HepG2 (cell line): ENCODE measurements around the gene HAGHL.

Experiments
- ARNT2 ChIP-seq: sonication (generic); formaldehyde crosslinking; IDR thresholded peaks from 2 replicates; pipeline ENCODE4 v1.8.0; 2022; ENCODE audit warnings: mild to moderate bottlenecking, low read depth, missing genetic modification reagents, moderate library complexity
- EZH2 ChIP-seq: conservative IDR thresholded peaks from 2 replicates; pipeline ENCODE4 v1.6.1; 2012; ENCODE audit warnings: mild to moderate bottlenecking, low read depth, low read length, moderate library complexity
- HNF4G ChIP-seq, 2 experiments: sonication (generic) in 1 of 2; formaldehyde crosslinking in 1 of 2; IDR thresholded peaks; 2 replicates each; pipeline versions ENCODE4 v1.4.0 to v1.6.1; 2011 to 2020; ENCODE audit warnings: borderline replicate concordance in 2 of 2, low read depth in 2 of 2, mild to moderate bottlenecking in 2 of 2, low read length in 1 of 2, missing genetic modification reagents in 1 of 2, moderate library complexity in 1 of 2
- PHF8 ChIP-seq: sonication (generic); formaldehyde crosslinking; IDR thresholded peaks from 2 replicates; pipeline ENCODE4 v1.5.0; 2020; ENCODE audit warnings: missing genetic modification reagents
- TBX3 ChIP-seq: fragments of 450-650 bp; IDR thresholded peaks from 2 replicates; pipeline ENCODE4 v1.6.1; 2017; ENCODE audit warnings: antibody characterized with exemption, mild to moderate bottlenecking, inconsistent platforms, borderline replicate concordance
- ZNF326 ChIP-seq: sonication (generic); formaldehyde crosslinking; IDR thresholded peaks from 2 replicates; pipeline ENCODE4 v1.4.0; 2020; ENCODE audit warnings: missing genetic modification reagents, borderline replicate concordance
- ZNF564 ChIP-seq: sonication (generic); formaldehyde crosslinking; IDR thresholded peaks from 2 replicates; pipeline ENCODE4 v1.8.1; 2023; ENCODE audit warnings: mild to moderate bottlenecking, missing genetic modification reagents
- TF ChIP-seq, protein P1 (sequence below): IDR thresholded peaks from 2 replicates; pipeline ENCODE4 v1.6.1; 2012; ENCODE audit warnings: inconsistent platforms

GRCh38 chr16:729768-730665 lies 3.1 kb downstream of the HAGHL start:
- TF ChIP-seq, protein P1, sequence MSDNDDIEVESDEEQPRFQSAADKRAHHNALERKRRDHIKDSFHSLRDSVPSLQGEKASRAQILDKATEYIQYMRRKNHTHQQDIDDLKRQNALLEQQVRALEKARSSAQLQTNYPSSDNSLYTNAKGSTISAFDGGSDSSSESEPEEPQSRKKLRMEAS, result no peak
- TF ChIP-seq ZNF564 (CRISPR knock-in tag) (no peak), HNF4G (IDR thresholded peaks at IDR 0.05; ENCODE audit: borderline replicate concordance, low read depth, low read length) (no peak), HNF4G (CRISPR knock-in tag; IDR thresholded peaks at IDR 0.05; ENCODE audit: borderline replicate concordance, low read depth) (no peak), ZNF326 (CRISPR knock-in tag) (no peak), PHF8 (CRISPR knock-in tag) (no peak), EZH2 (no peak), ARNT2 (CRISPR knock-in tag) (no peak), TBX3 (no peak)
